Melanocyte of skin (primary cell): ENCODE measurements around the gene MRPS10. TPM values are rescaled to one million over a fixed set of nuclear protein-coding genes. Genes with fewer than 3 reads are reported as not detected.

Experiments
- total RNA-seq, 2 donors: library from RNA; depleted of rRNA; stranded (reverse); fragments of >200 nt; gene quantifications; 2 replicates each; pipeline ENCODE4 v1.2.3, GENCODE V29; 2012

Gene MRPS10
- 10 to 100 TPM; 37.2 to 54.3 TPM for total RNA-seq

GRCh38 chr6:42217519-42218367 lies at the start of gene MRPS10:
MRPS10 (minus strand) TSS chr6:42217861; CDS start chr6:42217849, 12 bp downstream.

GRCh38 chr6:42173101-42173500 lies 44.6 kb downstream of the MRPS10 start, which contains the start of gene GUCA1A:
GUCA1A (plus strand) TSS chr6:42173364; CDS start chr6:42173614, 250 bp downstream.

Other genes starting within 250 kb of the MRPS10 start
- gene TAF8, start 167.3 kb downstream of the MRPS10 start, total RNA-seq = 10 to 100 TPM; 17.9 to 22.0 TPM
- under 1 TPM in 1 of 2 donors, not detected in 1; 0.34 TPM for gene C6orf132, start 75.2 kb downstream of the MRPS10 start, total RNA-seq
- gene GUCA1A, start 44.5 kb downstream of the MRPS10 start, total RNA-seq = under 1 TPM in 1 of 2 donors, not detected in 1; 0.34 TPM
- gene GUCA1B, start 22.9 kb downstream of the MRPS10 start, total RNA-seq = not detected
- gene TRERF1, start 234.1 kb upstream of the MRPS10 start, total RNA-seq = 1 to 10 TPM in 1 of 2 donors, under 1 TPM in 1; 0.67 to 1.7 TPM